ENCODE measurements around the gene C1QTNF3. TPM values are rescaled to one million over a fixed set of nuclear protein-coding genes. Genes with fewer than 3 reads are reported as not detected.

Gene C1QTNF3
- total RNA-seq, 2 donors from 2014 or later = 1.6 to 8.2 TPM

DNA sequence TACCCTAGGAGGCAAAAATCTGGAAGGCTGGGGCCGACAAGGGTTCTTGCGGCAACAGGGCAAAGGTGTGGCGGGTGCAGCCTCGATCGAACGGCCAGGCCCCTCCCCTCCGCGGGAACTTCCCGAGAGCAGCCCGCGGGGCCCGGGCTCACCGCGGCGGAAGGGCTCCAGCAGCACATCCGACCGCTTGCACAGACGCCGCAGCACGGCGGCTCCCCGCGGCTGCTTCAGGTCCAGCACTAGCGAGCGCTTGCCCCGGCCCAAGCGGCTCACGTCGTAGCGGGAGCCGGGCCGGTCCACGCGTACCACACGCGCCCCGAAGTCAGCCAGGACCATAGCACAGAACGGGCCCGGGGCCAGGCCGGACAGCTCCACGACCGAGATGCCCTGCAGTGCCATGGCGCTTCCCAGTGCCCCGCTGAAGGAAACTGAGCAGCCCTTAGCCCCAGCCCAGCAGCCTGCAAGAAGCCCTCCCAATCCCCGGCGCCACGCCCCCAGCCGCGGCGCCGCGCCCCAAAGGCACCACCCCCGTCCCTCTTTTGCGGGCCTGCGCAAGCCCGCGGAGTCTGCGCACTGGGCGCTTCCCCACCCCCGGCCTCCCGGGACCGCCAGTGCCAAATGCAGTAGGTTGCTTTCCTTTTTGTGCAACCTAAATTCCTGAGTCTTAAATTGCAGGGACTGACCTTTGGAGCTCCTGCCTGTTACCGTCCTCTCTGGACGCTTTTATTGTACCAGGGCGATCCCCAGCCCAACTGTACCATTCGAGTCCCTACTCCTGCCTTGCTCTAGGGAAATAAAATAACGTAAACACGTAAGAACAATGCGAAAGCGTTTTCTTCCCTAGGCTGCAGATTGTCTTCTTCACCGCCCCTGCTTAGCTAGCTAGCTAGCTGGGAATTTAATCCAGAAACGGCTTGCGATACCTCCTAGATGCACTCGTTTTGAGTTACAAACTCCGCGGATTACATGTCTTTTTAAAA is 35.1 kb downstream of the C1QTNF3 start, which contains the start of gene AMACR:
Gene AMACR, minus strand, starts transcription at position 430 of the 980 bp plus-strand sequence. Its CDS starts 31 bp downstream, at position 399.
- Histone ChIP-seq H3K27me3 (replicated peaks; ENCODE audit: insufficient read depth) (no peaks in the 10 kb centered on the region), H3K36me3 (no peaks in the 10 kb centered on the region), H3K9me3 (no peaks in the 10 kb centered on the region), H3K27ac (peak within 1 kb of the TSS; percentile 86 to 87), H3K4me1 (replicated peaks) (no peaks in the 10 kb centered on the region), H3K4me3 (peak within 1 kb of the TSS; percentile 68 to 69)
- DNase-seq (ENCODE audit: low spot score) = peak; percentile 87
- peak; percentile 88 for TF ChIP-seq POLR2AphosphoS5 (IDR thresholded peaks at IDR 0.05)
- TF ChIP-seq, protein P1, sequence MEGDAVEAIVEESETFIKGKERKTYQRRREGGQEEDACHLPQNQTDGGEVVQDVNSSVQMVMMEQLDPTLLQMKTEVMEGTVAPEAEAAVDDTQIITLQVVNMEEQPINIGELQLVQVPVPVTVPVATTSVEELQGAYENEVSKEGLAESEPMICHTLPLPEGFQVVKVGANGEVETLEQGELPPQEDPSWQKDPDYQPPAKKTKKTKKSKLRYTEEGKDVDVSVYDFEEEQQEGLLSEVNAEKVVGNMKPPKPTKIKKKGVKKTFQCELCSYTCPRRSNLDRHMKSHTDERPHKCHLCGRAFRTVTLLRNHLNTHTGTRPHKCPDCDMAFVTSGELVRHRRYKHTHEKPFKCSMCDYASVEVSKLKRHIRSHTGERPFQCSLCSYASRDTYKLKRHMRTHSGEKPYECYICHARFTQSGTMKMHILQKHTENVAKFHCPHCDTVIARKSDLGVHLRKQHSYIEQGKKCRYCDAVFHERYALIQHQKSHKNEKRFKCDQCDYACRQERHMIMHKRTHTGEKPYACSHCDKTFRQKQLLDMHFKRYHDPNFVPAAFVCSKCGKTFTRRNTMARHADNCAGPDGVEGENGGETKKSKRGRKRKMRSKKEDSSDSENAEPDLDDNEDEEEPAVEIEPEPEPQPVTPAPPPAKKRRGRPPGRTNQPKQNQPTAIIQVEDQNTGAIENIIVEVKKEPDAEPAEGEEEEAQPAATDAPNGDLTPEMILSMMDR (IDR thresholded peaks at IDR 0.05) = no peak
- intact Hi-C loops (cut with DNase I) = loop anchor here (10.0 kb wide), 1 partner anchor 563 kb away; the partner anchor contains the start of gene TARS1
- whole genome bisulfite sequencing = under 1% methylated on average over 58 of the region's 76 CpGs

- Histone ChIP-seq H3K4me3 (peak overlapping the region; percentile 68 to 69), H3K9me3 (no peaks in the 10 kb centered on the region), H3K27ac (peak overlapping the region; percentile 86 to 87), H3K4me1 (replicated peaks) (no peaks in the 10 kb centered on the region), H3K27me3 (replicated peaks; ENCODE audit: insufficient read depth) (no peaks in the 10 kb centered on the region), H3K36me3 (no peaks in the 10 kb centered on the region)
- intact Hi-C loops (cut with DNase I) = loop anchor here (10.0 kb wide), 1 partner anchor 562 kb away; the partner anchor contains the start of gene TARS1
- no peak for TF ChIP-seq POLR2A (IDR thresholded peaks at IDR 0.05)
- WGBS = 3% methylated on average over 11 of the region's 11 CpGs
- DNase-seq (ENCODE audit: low spot score) = no peak
Measured at GRCh38 chr5:34007201-34007620, 35.8 kb downstream of the C1QTNF3 start.

DNA sequence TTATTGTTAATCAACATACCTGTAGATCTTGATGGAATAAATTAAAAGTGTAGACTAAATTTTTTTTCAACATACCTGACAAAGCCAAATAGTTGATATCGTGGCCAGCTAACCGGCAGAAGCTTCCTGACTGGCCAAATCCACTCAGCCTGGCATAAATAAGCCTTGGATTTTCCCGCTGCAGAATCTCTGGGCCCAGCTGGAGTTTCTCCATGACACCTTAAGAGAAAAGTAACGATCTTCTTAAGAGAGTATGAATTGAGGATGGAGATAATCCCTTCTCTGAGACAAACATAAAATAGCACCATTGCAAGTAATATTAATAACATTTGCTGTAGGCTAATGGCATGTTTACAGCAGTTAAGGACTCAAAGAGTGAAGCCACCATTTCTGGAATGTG is 37.3 kb downstream of the C1QTNF3 start:
- no peaks in the 10 kb centered on the region for H3K36me3 ChIP-seq
- no peaks in the 10 kb centered on the region for H3K27me3 ChIP-seq (replicated peaks; ENCODE audit: insufficient read depth)
- intact Hi-C loops (cut with DNase I) = loop anchor here (10.0 kb wide), 1 partner anchor 561 kb away; the partner anchor contains the start of gene TARS1
- H3K9me3 ChIP-seq = no peaks in the 10 kb centered on the region
- H3K4me3 ChIP-seq = no peak overlapping the region
- TF ChIP-seq POLR2A (IDR thresholded peaks at IDR 0.05) = no peak
- TF ChIP-seq, protein P1 (IDR thresholded peaks at IDR 0.05) = no peak
- TF ChIP-seq POLR2AphosphoS5 (IDR thresholded peaks at IDR 0.05) = no peak
- H3K27ac ChIP-seq = no peak overlapping the region
- no peak for DNase-seq (ENCODE audit: low spot score)
- H3K4me1 ChIP-seq (replicated peaks) = no peaks in the 10 kb centered on the region
- 73% methylated on average over 4 of the region's 4 CpGs for WGBS

DNA sequence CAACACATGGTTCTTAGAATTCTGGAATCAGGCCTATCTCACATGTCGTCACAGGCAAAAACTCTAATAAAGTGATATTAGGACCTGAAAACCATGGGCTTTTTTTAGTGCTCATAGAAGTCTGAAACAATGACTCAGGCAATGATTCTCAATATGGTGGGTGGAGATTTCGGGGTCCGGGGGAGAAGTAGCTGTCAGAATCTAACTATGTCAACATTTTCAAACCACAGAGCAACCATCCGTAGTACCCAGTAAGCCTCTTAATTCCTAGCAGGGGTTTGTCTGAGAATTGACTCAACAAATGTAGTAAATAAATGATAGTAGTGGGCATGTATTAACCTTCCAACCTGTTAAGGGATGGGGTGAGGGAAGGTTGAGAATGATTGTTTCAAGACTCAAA is 37.8 kb downstream of the C1QTNF3 start:
- H3K4me3 ChIP-seq = no peak overlapping the region
- no peak overlapping the region for H3K27ac ChIP-seq
- no peaks in the 10 kb centered on the region for H3K4me1 ChIP-seq (replicated peaks)
- WGBS = 86% methylated on average over 4 of the region's 4 CpGs
- intact Hi-C loops (cut with DNase I) = loop anchor here (10.0 kb wide), 1 partner anchor 560 kb away; the partner anchor contains the start of gene TARS1
- TF ChIP-seq, protein P1 (IDR thresholded peaks at IDR 0.05) = no peak
- TF ChIP-seq POLR2AphosphoS5 (IDR thresholded peaks at IDR 0.05) (no peak), POLR2A (IDR thresholded peaks at IDR 0.05) (no peak)
- H3K36me3 ChIP-seq = no peaks in the 10 kb centered on the region
- no peaks in the 10 kb centered on the region for H3K9me3 ChIP-seq
- H3K27me3 ChIP-seq (replicated peaks; ENCODE audit: insufficient read depth) = no peaks in the 10 kb centered on the region
- no peak for DNase-seq (ENCODE audit: low spot score)

GRCh38 chr5:34003941-34004340 is 39.1 kb downstream of the C1QTNF3 start:
- Histone ChIP-seq H3K36me3 (no peaks in the 10 kb centered on the region), H3K4me1 (replicated peaks) (no peaks in the 10 kb centered on the region)
- WGBS = 79% methylated on average over 4 of the region's 4 CpGs

More at GRCh38 chr5:34003941-34004340, 39.1 kb downstream of the C1QTNF3 start:
- Histone ChIP-seq H3K27ac (no peak overlapping the region), H3K9me3 (no peaks in the 10 kb centered on the region), H3K4me3 (no peak overlapping the region), H3K27me3 (replicated peaks; ENCODE audit: insufficient read depth) (no peaks in the 10 kb centered on the region)
- DNase-seq (ENCODE audit: low spot score) = no peak
- TF ChIP-seq, protein P1 (IDR thresholded peaks at IDR 0.05) = no peak
- TF ChIP-seq POLR2AphosphoS5 (IDR thresholded peaks at IDR 0.05) (no peak), POLR2A (IDR thresholded peaks at IDR 0.05) (no peak)
- intact Hi-C loops (cut with DNase I) = loop anchor here (10.0 kb wide), 1 partner anchor 559 kb away; the partner anchor contains the start of gene TARS1
